HepG2 (cell line): ENCODE measurements around the gene FAM3D. TPM values are rescaled to one million over a fixed set of nuclear protein-coding genes. Genes with fewer than 3 reads are reported as not detected.

Experiments
- ATAC-seq: fragments of 200-7000 bp; cut with Tn5 transposase; 3 replicates; pipeline ENCODE4 v1.9.1; 2020; ENCODE audit warnings: mild to moderate bottlenecking, moderate library complexity
- BruUV-seq: library from RNA; stranded (reverse); fragments of 400-500 nt; replicated peaks from 2 replicates; lab custom pipeline; 2021; lab: Mats Ljungman, UMichigan
- CTCF ChIA-PET: fragments of 300-600 bp; formaldehyde crosslinking; extraction: SDS; loops from one replicate; lab custom pipeline; 2021; ENCODE audit warnings: low total read pairs, inconsistent platforms, low intra/inter-chr PET ratio; lab: Yijun Ruan, JAX
- POLR2A ChIA-PET: fragments of 350-600 bp; sonication (Branson Sonifier 250); formaldehyde crosslinking; loops from one replicate; lab custom pipeline; 2020; ENCODE audit warnings: antibody characterized with exemption, inconsistent platforms; lab: Yijun Ruan, JAX
- DNase-seq: peaks from one replicate; pipeline ENCODE4 v3.0.0-alpha.2; 2015; ENCODE audit warnings: low spot score
- FAIRE-seq: peaks from 3 replicates; lab custom pipeline; 2011; peaks lifted over from hg19 to GRCh38; lab: Jason Lieb, UNC
- H2AFZ ChIP-seq: one replicate; pipeline ENCODE4 v1.6.1; 2011; ENCODE audit warnings: low read length, inconsistent platforms
- H3K27ac ChIP-seq: fragments of 300-600 bp; 3 replicates; pipeline ENCODE4 v1.8.0; 2011; ENCODE audit warnings: mixed run types, mild to moderate bottlenecking, mixed read lengths, low read length, inconsistent platforms; ENCODE audit not compliant: insufficient read depth; ENCODE audit errors: extremely low read length
- H3K27me3 ChIP-seq, 2 experiments: fragments of 200-600 bp in 1 of 2; 2 replicates in 1 of 2; 3 replicates in 1 of 2; pipeline versions ENCODE4 v1.6.0 to v1.8.0; 2011; ENCODE audit warnings: low read length in 2 of 2, mild to moderate bottlenecking in 2 of 2, moderate library complexity in 2 of 2, inconsistent platforms in 1 of 2; ENCODE audit not compliant: insufficient read depth in 2 of 2, control insufficient read depth in 1 of 2
- H3K36me3 ChIP-seq, 2 experiments: fragments of 200-600 bp in 1 of 2; replicated peaks in 1 of 2; 2 replicates in 1 of 2; 3 replicates in 1 of 2; pipeline versions ENCODE4 v1.5.1 to v1.8.0; 2011; ENCODE audit warnings: low read length in 2 of 2, inconsistent platforms in 1 of 2; ENCODE audit not compliant: insufficient read depth in 2 of 2, control insufficient read depth in 1 of 2
- H3K4me1 ChIP-seq: 2 replicates; pipeline ENCODE4 v1.5.1; 2012; ENCODE audit warnings: low read length, inconsistent platforms; ENCODE audit not compliant: insufficient read depth
- H3K4me2 ChIP-seq: 2 replicates; pipeline ENCODE4 v1.6.0; 2011; ENCODE audit warnings: low read depth, low read length, inconsistent platforms
- H3K4me3 ChIP-seq, 3 experiments: fragments of 200-600 bp in 1 of 3; sonication (generic), shearing (Covaris generic) in 1 of 3; replicated peaks in 1 of 3; 2 replicates each; pipeline ENCODE4 v1.5.1; 2011 to 2016; ENCODE audit warnings: low read length in 3 of 3, inconsistent platforms in 2 of 3, low read depth in 2 of 3, mild to moderate bottlenecking in 2 of 3, control low read depth in 1 of 3, mixed read lengths in 1 of 3; ENCODE audit not compliant: insufficient read depth in 1 of 3
- H3K79me2 ChIP-seq: one replicate; pipeline ENCODE4 v1.6.1; 2011; ENCODE audit warnings: low read length, inconsistent platforms; ENCODE audit not compliant: insufficient read depth
- H3K9ac ChIP-seq: 2 replicates; pipeline ENCODE4 v1.6.0; 2011; ENCODE audit warnings: mild to moderate bottlenecking, low read depth, low read length, inconsistent platforms; ENCODE audit not compliant: insufficient read depth
- H3K9me3 ChIP-seq: 2 replicates; pipeline ENCODE4 v1.5.1; 2012; ENCODE audit warnings: mild to moderate bottlenecking, low read length
- H4K20me1 ChIP-seq: 2 replicates; pipeline ENCODE4 v1.6.0; 2011; ENCODE audit warnings: inconsistent platforms, mild to moderate bottlenecking, low read length, moderate library complexity; ENCODE audit not compliant: insufficient read depth
- E2F2 ChIP-seq: sonication (generic); formaldehyde crosslinking; IDR thresholded peaks from 2 replicates; pipeline ENCODE4 v1.4.0; 2020; ENCODE audit warnings: missing genetic modification reagents, borderline replicate concordance
- FOXA3 ChIP-seq: IDR thresholded peaks from 2 replicates; pipeline ENCODE4 v1.6.1; 2016; ENCODE audit warnings: missing genetic modification reagents, missing compliant biosample characterization
- FOXP4 ChIP-seq: sonication (generic); formaldehyde crosslinking; IDR thresholded peaks from 2 replicates; pipeline ENCODE4 v1.4.0; 2020; ENCODE audit warnings: missing genetic modification reagents
- GRHL1 ChIP-seq: sonication (generic); formaldehyde crosslinking; conservative IDR thresholded peaks from 2 replicates; pipeline ENCODE4 v1.8.0; 2022; ENCODE audit warnings: missing genetic modification reagents
- HNRNPL ChIP-seq: fragments of 200-400 bp; formaldehyde crosslinking; IDR thresholded peaks from 2 replicates; pipeline ENCODE4 v1.6.1; 2017; ENCODE audit warnings: mild to moderate bottlenecking, low read depth, low read length
- NKX3-1 ChIP-seq: sonication (generic); formaldehyde crosslinking; IDR thresholded peaks from 2 replicates; pipeline ENCODE4 v1.5.0; 2020; ENCODE audit warnings: missing genetic modification reagents
- NR0B2 ChIP-seq: sonication (generic); formaldehyde crosslinking; IDR thresholded peaks from 2 replicates; pipeline ENCODE4 v1.4.0; 2020; ENCODE audit warnings: mild to moderate bottlenecking, missing genetic modification reagents
- PRPF4 ChIP-seq: fragments of 200-400 bp; formaldehyde crosslinking; IDR thresholded peaks from 2 replicates; pipeline ENCODE4 v1.6.1; 2016; ENCODE audit warnings: low read length, low read depth; ENCODE audit not compliant: poor library complexity, severe bottlenecking
- RAD21 ChIP-seq: fragments of 450-650 bp; formaldehyde crosslinking; IDR thresholded peaks from 2 replicates; pipeline ENCODE4 v1.5.0; 2020; ENCODE audit warnings: mild to moderate bottlenecking
- REXO4 ChIP-seq: sonication (generic); formaldehyde crosslinking; IDR thresholded peaks from 2 replicates; pipeline ENCODE4 v1.8.0; 2022; ENCODE audit warnings: missing genetic modification reagents, mild to moderate bottlenecking, borderline replicate concordance
- SPEN ChIP-seq: sonication (generic); formaldehyde crosslinking; IDR thresholded peaks from 2 replicates; pipeline ENCODE4 v1.5.1; 2020; ENCODE audit warnings: low read depth, mild to moderate bottlenecking, missing genetic modification reagents
- SRSF4 ChIP-seq: fragments of 200-400 bp; formaldehyde crosslinking; IDR thresholded peaks from one replicate; pipeline ENCODE4 v1.6.1; 2018; ENCODE audit warnings: mild to moderate bottlenecking, low read depth, low read length, moderate library complexity; ENCODE audit not compliant: poor library complexity, severe bottlenecking
- ZNF18 ChIP-seq: sonication (generic); formaldehyde crosslinking; IDR thresholded peaks from 2 replicates; pipeline ENCODE4 v1.8.0; 2022; ENCODE audit warnings: mild to moderate bottlenecking, missing genetic modification reagents; ENCODE audit not compliant: insufficient replicate concordance
- ZNF30 ChIP-seq: sonication (generic); formaldehyde crosslinking; IDR thresholded peaks from 2 replicates; pipeline ENCODE4 v1.5.0; 2020; ENCODE audit warnings: mild to moderate bottlenecking, missing genetic modification reagents
- ZNF639 ChIP-seq: conservative IDR thresholded peaks from 2 replicates; pipeline ENCODE4 v1.6.1; 2018; ENCODE audit warnings: missing genetic modification reagents
- ZNF878 ChIP-seq: sonication (generic); formaldehyde crosslinking; IDR thresholded peaks from 2 replicates; pipeline ENCODE4 v1.8.1; 2023; ENCODE audit warnings: mild to moderate bottlenecking, missing genetic modification reagents, moderate library complexity
- WGBS: methylation state at CpG from one replicate; pipeline ENCODE4 v1.1.6; 2017; ENCODE audit warnings: low lambda C conversion rate; 5-methylcytosine and 5-hydroxymethylcytosine counted together
- in situ Hi-C: cut with HindIII; loops from 2 replicates; pipeline ENCODE4 v1.10.0; 2017; ENCODE audit warnings: low pct_unique_long_range_greater_than_20kb; ENCODE audit not compliant: extremely low pct_ligation_motif_present
- intact Hi-C: fragments of 100-400 bp; cut with micrococcal nuclease; formaldehyde crosslinking; loops from one replicate; pipeline ENCODE4 v1.10.0; 2022; ENCODE audit not compliant: unreplicated experiment
- polyA plus RNA-seq, 8 experiments: library from polyadenylated mRNA; depleted of rRNA in 3 of 8; stranded (reverse) in 7 of 8; unstranded in 1 of 8; fragments of >200 nt; fragmentation: Illumina TruSeq in 4 of 8; extraction: Trizol in 4 of 8; gene quantifications; 2 replicates each; pipeline versions ENCODE4 v1.2.1 to v1.2.3, GENCODE V29; 2011 to 2016; ENCODE audit warnings: low read depth in 4 of 8, missing spikeins in 1 of 8, mixed read lengths in 1 of 8; ENCODE audit not compliant: insufficient read depth in 1 of 8
- total RNA-seq, 5 experiments: library from RNA; depleted of rRNA; stranded (reverse); fragments of >200 nt; fragmentation: Illumina TruSeq; extraction: Trizol; gene quantifications; 2 replicates each; pipeline ENCODE4 v1.2.3, GENCODE V29; 2016; ENCODE audit warnings: low read depth in 1 of 5

FAM3D gene
- total and polyA plus RNA-seq, 2 of the 13 experiments (the other 11 are each of a cell fraction or from before 2014, with no cell fraction given) = not detected

- Histone ChIP-seq H3K9ac (no peak overlapping the region), H3K4me2 (no peak overlapping the region), H3K27ac (no peak overlapping the region), H3K36me3 (no peaks in the 10 kb centered on the region), H3K9me3 (no peaks in the 10 kb centered on the region), H3K4me1 (no peaks in the 10 kb centered on the region), H3K27me3 (peaks cover 0 to 36% of the 10 kb centered on the region in 2 experiments; a peak in 2 of 5 replicates), H4K20me1 (no peaks in the 10 kb centered on the region), H3K79me2 (no peaks in the 10 kb centered on the region), H2AFZ (no peak overlapping the region), H3K4me3 (no peak overlapping the region)
- ChIA-PET CTCF (no interaction called here), POLR2A (no interaction called here)
- WGBS = 42% methylated on average over 2 of the region's 2 CpGs
- intact Hi-C loops = no loop called here
- no peak for DNase-seq
- in situ Hi-C loops = no loop called here
- ATAC-seq = no peak
- no TSS peak for BruUV-seq
- no peak for FAIRE-seq
- TF ChIP-seq ZNF639 (CRISPR knock-in tag) (no peak), ZNF30 (CRISPR knock-in tag) (no peak), RAD21 (CRISPR knock-in tag) (no peak), ZNF18 (no peak), ZNF878 (CRISPR knock-in tag) (no peak), GRHL1 (CRISPR knock-in tag) (no peak), SRSF4 (no peak), SPEN (no peak), PRPF4 (no peak), HNRNPL (no peak), NKX3-1 (CRISPR knock-in tag) (no peak), REXO4 (CRISPR knock-in tag) (no peak), NR0B2 (CRISPR knock-in tag) (no peak), E2F2 (no peak), FOXP4 (CRISPR knock-in tag) (no peak), FOXA3 (no peak)
These were observed 15.3 kb upstream of the FAM3D start for GRCh38 chr3:58681863-58682262.
